Occipital lobe (tissue), 2 donors: ENCODE data around the gene PUS10. TPM values are rescaled to one million over a fixed set of nuclear protein-coding genes. Genes with fewer than 3 reads are reported as not detected.
"Not testable (repeated sequence)": the region's sequence is repeated elsewhere in the genome, so short reads cannot be mapped to it uniquely, and the experiment has no call there.

Source experiments
- DNase-seq: peaks from one replicate; lab custom pipeline; 2025; lab: John Stamatoyannopoulos, UW
- total RNA-seq: library from RNA; depleted of rRNA; stranded (reverse); fragments of >200 nt; gene quantifications from one replicate; pipeline ENCODE4 v1.2.3, GENCODE V29; 2014

Gene PUS10
- total RNA-seq, 1 donor from 2014 or later, result 8.3 TPM

DNA sequence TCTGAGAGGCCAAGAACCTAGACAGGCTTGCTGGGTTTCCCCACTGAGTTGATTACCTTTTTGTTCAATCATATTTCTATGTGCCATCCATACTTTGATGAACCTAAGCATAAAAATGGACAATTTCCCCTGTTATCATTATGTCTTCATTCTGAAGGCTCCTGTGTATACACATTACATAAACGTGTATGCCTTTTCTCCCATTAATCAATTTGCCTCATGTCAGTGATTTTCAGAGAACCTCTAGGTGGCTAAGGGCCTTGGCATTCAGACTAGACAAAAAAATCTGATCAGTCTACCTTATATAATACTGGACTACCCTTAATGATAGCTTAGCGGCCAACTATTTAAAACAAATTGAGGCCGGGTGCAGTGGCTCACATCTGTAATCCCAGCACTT is 4.7 kb downstream of the PUS10 start:
- DNase-seq, result no peak

DNA sequence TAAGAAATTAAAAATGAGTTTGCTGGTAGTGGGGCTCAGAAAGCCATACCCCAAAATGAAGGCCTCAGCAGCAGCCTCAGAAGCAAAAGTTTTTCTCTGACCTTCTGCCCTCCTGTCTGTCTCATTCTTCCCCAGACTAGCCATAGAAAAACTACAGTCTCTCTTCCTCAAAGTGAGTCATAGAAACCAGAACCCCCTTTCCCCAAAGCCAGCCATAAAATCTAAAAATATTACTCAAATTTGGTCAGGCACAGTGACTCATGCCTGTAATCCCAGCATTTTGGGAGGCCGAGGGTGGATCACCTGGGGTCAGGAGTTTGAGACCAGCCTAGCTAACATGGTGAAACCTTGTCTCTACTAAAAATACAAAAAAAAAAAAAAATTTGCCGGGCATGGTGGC is 5.8 kb downstream of the PUS10 start:
- DNase-seq, result not testable (repeated sequence)

DNA sequence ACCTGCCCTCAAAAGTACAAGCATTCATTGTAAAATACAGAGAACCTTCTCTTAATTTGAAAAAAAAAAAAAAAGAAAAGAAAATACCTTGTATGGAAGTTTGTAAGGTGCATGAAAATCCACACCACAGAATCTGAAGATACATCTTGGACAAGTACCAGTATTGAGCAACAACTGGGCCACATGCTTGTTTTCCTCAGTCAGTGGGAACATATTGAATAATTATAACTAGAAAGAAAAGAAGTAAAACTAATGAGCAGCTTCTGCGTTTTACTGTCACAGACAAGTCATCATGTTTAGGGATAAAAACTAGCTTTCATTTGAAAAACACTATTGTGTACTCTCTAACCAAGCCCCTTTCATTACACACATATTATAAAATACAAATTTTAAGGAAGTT is 6.4 kb downstream of the PUS10 start:
- DNase-seq, result no peak

DNA sequence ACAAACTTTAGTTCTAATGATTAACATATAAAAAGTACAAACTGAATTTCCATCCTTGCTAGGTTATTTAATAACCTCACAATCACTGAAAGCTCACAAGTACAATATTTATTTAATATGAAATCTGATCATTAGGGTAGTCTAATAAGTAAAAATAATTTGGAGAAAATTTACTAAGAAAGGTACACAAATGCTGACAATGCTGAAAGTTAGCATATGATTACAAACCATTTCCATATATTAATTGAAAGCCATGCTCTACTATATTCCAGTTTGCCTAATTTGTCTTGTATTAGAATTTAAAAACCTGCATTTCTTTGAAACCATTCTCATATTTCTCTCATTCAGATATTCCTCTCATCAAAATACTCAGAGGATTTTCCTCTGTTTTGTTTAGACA is 8.7 kb downstream of the PUS10 start:
- DNase-seq, result no peak

DNA sequence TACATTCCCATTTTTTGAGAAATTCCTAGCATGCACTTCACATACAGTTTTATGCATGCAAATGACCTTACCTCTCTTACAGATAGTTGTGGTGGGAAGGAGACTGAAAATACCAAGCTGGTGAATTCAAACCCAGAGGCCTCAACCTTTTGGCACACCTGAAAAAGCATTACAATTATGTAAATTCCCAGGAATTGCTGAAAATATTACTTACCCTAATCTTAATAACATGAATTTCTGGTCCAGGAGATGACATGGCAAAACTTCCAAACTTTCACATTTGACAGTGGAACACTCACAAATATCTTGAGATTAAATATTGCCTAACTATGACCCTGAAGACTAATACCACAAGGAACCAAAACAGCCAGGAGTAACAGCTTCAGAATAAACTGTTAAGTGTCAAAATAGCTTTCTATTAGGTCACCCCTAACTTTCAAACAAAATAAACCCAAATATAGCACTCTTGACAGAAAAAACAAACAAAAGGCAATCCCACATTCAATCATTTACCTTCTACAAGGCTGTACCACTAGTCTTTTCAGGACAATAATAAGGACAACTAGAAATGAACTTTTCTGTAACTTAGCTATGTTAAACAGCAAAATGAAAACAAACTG is 11.5 kb downstream of the PUS10 start:
- DNase-seq, result no peak

DNA sequence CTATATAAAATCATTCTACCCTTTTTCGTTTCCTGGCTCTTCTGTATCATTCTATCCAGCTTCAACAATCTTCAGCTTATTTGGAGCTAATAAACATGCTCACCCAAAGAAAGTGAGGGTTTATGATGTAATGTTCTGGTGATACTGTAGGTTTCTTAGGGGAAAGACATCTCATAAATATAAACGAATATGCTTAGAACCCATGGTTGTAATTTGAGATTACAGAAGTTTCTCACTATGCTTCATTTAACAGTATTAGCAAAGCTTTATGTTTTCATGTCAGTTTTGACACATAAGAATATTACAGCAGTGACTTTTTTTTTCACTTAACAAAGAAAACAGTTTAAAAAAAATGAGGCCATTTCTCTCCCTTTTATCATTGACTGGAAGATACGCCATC is 12.3 kb downstream of the PUS10 start:
- no peak for DNase-seq

DNA sequence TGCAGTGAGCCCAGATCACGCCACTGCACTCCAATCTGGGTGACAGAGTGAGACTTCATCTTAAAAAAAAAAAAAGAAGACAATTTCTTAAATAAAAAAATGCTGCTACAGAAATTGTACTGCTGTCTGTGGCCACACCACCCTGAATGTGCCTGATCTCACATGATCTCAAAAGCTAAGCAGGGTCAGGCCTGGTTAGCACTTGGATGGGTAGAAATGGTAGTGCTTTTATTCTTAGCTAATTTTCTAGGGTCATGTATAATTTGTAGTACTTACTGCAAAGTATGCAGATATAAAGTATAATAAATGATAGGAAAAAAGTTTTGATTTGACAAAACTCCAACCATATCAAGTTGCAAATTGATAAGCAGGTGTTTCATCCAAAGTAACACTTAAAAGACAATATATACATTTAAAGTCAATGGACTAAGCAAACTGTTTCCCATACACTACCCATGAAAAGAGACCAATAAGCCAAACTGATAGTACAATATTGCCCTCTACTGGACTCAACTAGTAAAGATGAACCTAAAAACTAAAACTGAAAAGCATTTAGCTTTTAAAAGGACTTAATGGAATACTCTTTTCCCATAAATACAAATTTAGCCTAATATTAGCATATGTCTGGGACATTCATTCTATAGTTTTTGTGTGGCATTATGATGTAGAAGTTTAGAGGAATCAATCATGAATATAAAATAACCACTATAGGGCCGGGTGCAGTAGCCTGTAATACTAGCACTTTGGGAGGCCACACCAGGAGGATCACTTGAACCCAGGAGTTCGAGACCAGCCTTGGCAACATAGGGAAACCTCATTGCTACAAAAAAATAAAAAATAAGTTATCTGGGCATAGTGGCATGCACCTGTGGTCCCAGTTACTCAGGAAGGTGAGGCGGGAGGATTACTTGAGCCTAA is 19.2 kb downstream of the PUS10 start:
- no peak for DNase-seq

DNA sequence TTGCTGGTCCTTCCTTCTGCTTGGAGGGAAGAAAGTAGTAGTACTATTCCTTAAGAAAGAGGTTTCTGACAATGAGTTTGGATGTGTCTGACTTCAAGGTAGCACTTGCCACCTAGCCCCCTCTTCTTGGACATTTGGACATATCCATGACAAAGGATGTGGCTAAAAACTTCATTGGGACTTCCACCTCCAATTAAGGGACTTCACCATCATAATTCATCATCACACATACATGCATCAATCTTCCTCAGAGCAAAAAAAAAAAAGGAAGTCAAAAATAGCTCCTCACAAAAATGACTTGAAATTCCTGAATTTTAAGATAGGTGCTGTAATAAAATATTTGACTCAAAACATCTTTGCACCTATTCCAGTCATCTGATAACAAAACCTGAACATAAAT is 23.9 kb downstream of the PUS10 start:
- no peak for DNase-seq

DNA sequence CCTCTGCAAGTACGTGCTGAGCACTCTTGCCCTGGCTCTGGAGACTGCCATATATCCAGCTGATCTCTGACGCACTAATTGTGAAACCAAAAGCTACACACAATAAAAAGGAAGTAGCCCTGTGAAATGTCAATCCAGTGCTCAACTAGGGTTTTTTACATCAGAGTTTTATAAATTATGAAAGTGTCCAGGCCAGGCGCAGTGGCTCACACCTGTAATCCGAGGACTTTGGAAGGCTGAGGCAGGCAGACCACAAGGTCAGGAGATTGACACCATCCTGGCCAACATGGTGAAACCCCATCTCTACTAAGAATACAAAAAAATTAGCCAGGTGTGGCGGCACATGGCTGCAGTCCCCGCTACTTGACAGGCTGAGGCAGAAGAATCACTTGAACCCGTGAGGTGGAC is 25.1 kb downstream of the PUS10 start:
- DNase-seq, result no peak

DNA sequence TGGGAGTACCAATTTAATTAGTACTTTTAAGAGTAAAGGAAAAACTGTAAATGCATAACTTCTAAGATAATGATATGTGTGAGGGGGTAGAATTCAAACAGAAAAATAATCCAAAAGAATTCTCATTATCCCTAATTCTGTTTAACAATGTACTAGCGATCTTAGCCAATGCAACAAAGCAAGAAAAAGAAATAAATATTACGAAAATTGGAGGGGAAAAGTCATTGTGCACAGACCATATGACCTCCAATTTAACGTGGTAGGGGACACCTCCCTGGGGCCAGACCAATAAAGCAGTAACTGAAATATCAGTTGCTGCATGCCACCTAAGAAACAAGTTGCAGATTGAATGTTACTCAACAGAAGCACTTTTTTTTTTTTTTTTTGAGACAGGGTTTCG is 26.4 kb downstream of the PUS10 start:
- DNase-seq, result no peak

DNA sequence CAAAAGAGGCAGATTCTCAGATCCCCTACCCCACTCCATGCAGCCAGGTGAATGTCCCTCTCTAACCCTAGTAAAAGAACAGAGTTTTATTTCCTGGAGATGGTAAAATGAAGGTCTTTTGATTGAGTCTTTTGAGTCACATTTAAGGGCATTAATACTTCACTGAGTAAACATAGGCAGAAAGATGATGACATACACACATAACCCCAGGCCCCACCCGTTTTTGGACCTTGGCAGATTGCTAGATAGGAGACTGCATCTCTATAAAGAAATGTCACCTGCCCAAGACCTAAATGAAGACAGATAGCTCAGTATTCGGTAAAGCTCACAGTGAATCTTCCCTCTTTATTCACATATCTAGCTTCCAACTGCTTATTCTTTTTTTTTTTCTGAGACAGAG is 28.8 kb downstream of the PUS10 start:
- DNase-seq, result no peak

DNA sequence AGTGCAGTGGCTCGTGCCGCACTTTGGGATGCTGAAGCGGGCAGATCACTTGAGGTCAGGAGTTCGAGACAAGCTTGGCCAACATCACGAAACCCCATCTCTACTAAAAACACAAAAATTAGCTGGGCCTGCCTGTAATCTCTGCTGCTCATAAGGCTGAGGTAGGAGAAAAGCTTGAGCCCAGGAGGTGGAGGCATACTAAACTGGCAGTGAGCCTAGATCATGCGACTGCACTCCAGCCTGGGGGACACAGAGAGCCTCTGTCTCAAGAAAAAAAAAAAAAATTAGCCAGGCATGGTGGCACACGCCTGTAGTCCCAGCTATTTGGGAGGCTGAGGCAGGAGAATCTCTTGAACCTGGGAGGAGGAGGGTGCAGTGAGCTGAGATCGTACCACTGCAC is 30.4 kb downstream of the PUS10 start:
- DNase-seq, result not testable (repeated sequence)

DNA sequence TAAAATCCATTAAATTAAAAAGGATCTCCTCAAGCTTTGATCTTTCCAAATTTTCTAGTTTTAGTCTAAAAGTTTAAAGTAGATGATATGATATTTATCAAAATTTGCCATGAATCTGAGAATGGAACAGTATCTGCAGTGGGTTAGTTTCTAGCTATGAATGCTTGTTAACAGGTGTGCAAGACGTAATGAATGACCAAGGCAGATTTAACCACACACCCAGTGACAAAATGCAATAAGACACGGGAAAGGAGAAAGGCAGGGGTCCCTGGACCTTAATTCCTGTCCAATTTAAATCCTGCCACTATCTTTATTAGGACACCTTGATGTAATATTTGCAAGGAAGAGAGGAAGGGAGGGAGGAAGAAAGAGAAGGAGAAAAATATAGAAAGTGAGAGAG is 31.0 kb downstream of the PUS10 start:
- DNase-seq, result no peak

DNA sequence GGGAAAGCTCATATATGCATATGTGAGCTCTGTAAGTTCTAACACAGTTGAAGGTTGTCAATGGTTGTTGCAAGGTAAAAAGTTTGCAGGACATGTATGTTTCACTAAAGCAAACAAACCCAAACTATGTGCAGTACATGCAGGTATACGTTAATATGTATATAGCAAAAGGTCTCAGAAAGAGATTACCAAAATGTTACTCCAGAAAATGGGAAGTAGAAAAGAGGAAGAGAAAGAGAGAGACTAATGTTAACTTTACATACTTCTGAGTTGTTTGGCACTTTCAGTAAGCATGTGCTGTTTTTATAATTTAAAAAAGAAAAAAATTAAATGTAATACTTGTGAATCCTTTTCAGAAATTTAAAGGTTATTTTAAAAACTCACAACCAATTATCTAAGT is 33.3 kb downstream of the PUS10 start:
- no peak for DNase-seq

DNA sequence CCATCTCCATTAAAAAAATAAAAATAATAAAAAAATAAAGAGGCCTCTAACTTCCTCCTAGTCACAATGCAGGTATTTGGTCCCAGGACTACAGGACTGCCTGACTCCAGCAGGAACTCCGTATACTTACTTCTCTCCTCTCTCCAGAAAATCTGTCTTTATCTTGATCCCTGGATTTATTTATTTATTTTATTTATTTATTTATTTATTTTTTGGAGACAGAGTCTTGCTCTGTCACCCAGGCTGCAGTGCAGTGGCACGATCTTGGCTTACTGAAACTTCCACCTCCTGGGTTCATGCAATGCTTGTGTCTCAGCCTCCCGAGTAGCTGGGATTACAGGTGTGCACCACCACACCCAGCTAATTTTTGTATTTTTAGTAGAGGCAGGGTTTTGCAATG is 36.0 kb downstream of the PUS10 start:
- not testable (repeated sequence) for DNase-seq

DNA sequence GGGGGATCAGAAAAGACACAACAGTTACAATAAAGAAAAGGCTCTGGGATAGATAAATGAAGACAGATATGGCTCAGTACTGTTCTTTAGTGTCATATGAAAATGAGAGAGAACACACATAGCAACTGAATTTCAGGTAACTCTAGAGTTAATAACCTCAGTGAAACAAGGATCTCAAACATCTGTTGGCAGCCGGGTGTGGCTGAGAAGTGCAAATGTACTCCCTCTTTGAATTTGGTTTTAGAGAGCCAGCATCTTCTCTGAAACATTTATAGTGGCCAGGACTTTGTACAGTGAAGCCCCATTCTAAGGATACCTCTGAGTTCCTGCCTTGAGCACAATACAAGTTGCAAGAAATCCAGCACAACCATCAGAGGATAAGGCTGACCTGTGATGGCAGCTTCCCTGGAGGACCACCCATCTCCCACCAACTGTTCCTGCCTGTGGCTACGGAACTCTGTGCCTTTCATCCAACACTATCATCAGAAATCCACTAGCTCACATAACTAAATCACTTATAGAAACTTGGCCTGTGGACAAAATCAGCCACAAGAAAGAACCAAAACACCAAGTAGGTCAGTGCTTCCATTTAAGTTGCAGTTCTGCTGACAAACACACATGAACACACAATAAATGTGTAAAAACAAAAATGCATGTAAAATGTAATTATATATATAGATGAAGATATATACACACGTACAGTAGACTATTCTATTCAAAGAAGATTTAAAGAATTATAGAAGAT is 37.8 kb downstream of the PUS10 start:
- DNase-seq, result no peak

DNA sequence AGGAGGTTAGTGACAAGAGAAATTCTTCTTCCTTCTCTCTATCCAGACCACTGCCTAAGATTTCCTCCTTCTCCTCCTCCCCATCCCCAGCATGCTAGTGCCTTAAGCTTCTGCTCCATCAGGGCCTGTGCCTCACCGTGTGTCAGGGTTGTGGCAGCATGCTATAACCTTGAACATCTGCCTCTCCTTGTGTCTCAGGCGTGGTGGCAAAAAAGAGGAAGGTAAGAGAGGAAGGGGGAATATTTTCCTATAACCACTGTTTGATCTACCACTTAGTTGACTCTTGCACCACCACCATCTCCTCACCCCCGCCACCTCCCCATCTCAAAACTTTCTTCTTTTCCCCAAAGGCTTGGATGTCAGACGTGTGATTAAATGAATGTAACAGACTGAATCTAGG is 38.8 kb downstream of the PUS10 start:
- no peak for DNase-seq

DNA sequence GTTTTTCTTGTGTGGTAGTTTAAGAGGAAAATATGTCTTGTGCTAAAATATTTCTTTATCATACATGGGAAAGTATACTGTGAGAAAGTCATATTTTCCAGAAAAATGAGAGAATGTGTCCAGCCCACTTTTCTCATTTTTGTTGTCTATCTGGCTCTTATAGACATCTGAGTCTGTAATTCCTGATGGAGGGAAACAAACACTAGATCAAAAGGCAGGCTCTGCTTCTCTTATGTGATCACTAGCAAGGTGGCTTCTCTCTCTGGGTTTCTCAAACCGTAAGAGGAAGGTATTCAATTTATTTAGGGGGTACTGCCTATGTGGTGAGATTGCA is 40.5 kb downstream of the PUS10 start:
- no peak for DNase-seq

DNA sequence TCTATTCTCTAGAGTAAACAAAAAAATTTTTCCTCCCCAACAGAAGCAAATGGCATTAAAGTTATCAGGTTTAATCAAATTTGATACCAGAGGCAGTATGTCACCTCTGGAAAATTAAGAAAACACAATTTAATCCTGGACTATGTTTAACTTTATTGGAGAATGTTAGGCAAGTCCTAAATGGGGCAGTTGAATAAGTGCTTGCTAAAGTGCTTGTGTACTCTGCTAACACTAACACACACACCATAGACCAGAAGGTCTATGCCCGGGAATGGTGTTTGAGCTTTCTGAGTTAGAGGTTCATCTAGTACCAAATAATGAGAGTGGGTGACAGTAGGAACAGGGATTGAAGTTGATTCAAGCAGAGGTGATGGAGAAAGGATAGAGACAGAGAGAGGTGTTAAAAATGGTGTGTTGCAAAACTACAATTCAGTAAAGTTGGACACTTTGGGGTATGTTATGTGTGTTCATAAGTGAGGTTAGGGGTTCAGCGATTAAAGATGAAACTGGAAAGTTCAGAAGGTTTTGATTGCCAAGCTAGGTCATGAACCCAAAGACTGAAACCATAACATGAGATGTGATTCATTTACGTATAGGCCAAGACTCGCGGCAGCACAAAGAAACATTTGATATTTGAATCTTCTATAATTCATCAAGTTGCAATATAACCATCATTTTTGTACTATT is 41.0 kb downstream of the PUS10 start:
- DNase-seq, result no peak

DNA sequence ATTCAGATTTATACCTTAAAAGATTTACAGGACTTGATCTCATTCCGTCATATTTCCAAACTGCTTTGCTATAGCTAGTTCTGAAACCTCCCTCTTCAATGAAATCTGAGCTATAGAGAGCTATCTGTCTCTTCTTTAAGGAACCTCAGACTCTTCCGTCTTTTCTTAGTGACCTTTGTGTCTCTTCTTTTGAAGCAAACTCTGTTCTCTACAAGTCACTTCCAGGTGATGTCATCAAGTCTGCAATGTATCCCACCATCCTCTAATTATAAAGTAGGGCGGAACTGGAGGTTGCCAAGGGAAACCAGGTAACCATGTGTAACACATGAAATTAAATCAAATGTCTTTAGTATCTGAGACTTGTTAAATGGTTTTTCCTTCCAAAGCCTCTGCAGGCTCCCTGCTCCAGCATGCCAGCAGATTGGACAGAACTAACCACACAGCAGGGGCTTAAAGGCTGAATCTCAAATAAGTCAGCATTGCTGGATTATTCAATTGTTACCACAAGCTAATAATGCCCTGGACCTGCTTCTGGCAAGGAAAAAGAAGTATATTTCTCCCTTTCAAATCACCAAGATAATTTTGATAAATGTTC is 41.7 kb downstream of the PUS10 start:
- DNase-seq, result no peak

DNA sequence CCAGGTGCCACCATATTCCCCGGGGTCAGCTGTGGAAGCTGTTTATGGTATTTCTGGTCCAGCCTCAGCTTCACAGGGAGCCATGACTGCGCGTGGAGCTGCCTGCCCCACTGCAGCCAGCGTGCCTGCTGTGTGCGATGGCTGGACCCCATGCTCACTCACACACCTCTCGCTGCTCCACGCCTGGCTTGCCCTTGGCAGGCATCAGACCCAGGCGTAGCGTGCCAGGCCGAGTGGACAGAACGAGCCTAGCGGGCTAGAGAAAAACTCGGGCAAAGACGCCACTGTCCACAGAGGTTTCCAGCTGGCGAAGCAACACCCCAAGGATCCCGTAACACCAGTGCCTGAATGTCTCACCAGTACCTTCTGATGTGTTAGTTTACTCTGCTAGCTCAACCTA is 43.4 kb downstream of the PUS10 start:
- no peak for DNase-seq

DNA sequence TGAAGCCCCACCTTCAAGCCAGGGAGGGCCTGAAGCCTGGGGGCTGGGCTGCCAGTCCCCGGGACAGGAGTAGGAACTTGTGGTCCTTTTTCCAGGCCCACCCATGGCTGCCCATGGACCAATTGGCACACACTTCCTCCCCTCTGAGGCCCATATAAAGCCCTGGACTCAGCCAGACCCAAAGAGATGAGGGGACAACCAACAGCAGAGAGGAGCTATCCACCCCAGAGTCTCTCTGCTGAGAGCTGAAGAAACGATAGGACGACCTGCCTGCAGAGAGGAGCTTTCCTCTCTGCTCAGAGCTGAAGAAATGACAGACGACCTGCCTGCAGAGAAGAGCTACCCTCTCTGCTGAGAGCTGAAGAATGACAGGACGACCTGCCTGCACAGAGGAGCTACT is 44.4 kb downstream of the PUS10 start:
- no peak for DNase-seq
